Cardiac septum (tissue), 1 donor: ENCODE results near the gene ZNF655. TPM values are rescaled to one million over a fixed set of nuclear protein-coding genes. Genes with fewer than 3 reads are reported as not detected.
"Not testable (repeated sequence)": the region's sequence is repeated elsewhere in the genome, so short reads cannot be mapped to it uniquely, and the experiment has no call there.

ENCODE experiments used
- DNase-seq: peaks from one replicate; pipeline ENCODE4 v3.0.0-alpha.2; 2020; ENCODE audit warnings: low spot score
- intact Hi-C: fragments of 100-400 bp; cut with DNase I; formaldehyde crosslinking; loops from one replicate; pipeline ENCODE4 v1.14.0; 2022
- total RNA-seq: library from RNA; stranded (reverse); fragmentation: NEBNext Ultra II Directional; extraction: Animal tissue kit (Norgen Biotek cat#: 25700); gene quantifications from one replicate; pipeline ENCODE4 v1.2.1, GENCODE V29; 2021
- donor health status: DM: no; HTN: no; CAD: no.

ZNF655 gene
- total RNA-seq, 1 donor from 2014 or later, result 42.1 TPM

DNA sequence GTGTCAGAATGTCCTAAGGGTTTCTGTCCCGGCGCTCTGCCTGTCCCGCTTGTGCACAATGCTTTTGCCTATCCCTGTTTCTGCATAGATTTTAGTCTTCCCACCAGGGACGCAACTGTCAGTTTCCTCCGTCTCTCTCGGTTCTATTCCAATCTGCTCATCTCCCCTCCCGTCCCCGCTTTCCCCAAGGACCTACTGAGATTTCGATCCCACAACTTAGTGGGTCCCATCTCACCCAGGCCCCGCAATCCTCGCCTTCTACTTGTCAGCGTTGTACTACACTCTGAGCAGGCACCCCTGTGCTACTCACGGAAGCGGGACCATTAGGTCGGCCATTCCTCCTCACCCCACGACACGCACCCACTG, 519 bp upstream of the ZNF655 start:
- DNase-seq, result no peak
- intact Hi-C loops, result loop anchor here (5.0 kb wide), 1 partner anchor 59 kb away; the partner anchor contains the start of gene ZSCAN25

DNA sequence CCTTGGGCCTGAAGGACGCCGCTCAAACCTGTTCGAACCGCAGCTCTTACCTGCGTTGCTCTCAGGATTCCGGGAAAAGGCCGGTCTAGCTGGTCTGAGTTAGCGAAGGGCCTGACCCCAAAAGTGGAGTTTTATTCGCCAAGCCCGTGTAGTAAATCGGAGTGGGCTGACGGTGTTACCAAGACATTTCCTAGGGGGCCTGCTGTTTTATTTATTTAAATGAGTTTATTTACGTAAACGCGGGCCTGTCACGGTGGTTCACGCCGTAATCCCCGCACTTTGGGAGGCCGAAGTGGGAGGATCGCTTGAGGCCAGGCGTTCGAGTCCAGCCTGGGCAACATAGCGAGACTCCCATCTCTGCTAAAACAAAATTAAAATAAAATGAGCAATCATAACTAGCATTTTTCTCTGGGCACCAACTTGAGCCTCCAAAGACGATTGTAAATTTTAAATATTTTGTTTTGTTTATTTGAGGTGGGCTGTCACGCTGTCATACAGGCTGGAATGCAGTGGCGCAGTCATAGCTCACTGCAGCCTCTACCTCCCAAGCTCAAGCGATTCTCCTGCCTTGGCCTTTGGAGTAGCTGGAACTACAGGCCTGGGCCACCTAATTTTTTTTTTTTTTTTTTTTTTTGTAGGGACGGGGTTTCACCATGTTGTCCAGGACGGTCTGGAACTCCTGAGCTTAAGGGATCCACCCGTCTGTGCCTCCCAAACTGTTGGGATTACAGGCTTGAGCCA, 903 bp downstream of the ZNF655 start:
- no peak for DNase-seq
- intact Hi-C loops, result loop anchor here (5.0 kb wide), 1 partner anchor 58 kb away; the partner anchor contains the start of gene ZSCAN25

- intact Hi-C loops, result no loop called here
- DNase-seq, result no peak
Observed at GRCh38 chr7:99560834-99561736, 2.6 kb downstream of the ZNF655 start.

- DNase-seq, result no peak
- intact Hi-C loops, result no loop called here
Observed at GRCh38 chr7:99561737-99562051, 3.3 kb downstream of the ZNF655 start.

- no peak for DNase-seq
- intact Hi-C loops, result no loop called here
Observed at GRCh38 chr7:99562114-99562784, 3.8 kb downstream of the ZNF655 start.

- no peak for DNase-seq
- intact Hi-C loops, result no loop called here
Observed at GRCh38 chr7:99562832-99563231, 4.4 kb downstream of the ZNF655 start.

DNA sequence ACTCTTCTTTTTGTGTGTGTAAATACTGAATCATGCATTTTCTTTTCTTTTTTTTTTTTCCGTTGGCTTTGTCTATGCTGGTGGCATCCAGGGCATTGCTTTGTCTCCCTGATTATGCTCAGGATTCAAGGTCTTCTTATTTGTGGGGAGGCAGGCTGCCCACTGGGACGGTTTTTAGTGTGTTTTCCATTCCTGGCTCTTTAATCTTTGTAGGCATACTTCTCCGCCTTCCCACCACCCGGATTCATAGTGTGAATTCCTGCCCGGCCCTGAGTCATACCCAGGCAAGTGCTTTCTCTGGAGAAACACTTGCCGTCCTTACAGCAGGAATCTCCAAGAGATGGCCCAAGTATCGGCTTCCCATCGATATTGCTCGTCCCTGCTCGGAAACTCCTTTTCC, 5.2 kb downstream of the ZNF655 start:
- no peak for DNase-seq
- intact Hi-C loops, result no loop called here

DNA sequence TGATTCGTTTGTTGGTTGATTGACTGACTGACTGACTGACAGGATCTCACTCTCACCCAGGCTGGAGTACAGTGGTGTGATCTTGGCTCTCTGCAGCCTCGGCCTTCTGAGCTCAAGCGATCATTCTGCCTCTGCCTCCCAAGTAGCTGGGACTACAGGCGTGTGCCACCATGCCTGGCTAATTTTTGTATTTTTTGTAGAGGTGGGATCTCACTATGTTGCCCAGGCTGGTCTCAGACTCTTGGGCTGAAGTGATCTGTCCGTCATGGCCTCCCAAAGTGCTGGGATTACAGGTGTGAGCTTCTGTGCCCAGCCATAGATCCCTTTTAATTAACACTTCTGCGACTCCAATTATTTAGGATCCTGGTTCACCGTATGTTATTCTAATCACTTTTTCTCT, 10.3 kb downstream of the ZNF655 start:
- intact Hi-C loops, DNase-seq: not testable (repeated sequence)

DNA sequence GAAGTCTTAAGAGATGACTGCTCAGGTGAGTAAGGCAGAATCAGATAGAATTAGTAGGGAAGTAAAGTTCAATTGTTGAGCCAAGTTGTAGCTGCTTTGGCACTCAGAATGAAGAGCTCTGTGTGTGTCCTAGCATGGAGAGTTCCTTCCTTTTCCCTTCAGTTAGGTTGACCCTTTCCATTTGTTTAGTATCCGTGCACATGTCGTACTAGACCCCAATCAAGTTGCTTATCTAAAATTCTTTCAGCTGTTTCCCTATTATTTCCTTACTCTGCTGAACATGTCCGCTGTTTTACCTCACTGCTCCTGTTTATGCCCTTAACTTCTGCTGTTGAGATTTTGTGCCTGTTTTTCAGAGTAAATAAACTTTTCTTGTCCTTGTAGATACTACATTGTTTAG, 13.3 kb downstream of the ZNF655 start:
- no peak for DNase-seq
- intact Hi-C loops, result no loop called here

DNA sequence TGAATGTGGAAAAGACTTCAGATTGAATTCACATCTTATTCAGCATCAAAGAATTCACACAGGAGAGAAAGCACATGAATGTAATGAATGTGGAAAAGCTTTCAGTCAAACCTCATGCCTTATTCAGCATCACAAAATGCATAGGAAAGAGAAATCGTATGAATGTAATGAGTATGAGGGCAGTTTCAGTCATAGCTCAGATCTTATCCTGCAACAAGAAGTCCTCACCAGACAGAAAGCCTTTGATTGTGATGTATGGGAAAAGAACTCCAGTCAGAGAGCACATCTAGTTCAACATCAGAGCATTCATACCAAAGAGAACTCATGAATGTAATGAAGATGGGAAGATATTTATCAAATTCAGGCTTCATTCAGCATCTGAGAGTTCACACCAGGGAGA, 14.8 kb downstream of the ZNF655 start:
- intact Hi-C loops, result no loop called here
- no peak for DNase-seq

GRCh38 chr7:99576251-99576650, 17.8 kb downstream of the ZNF655 start:
- intact Hi-C loops, result no loop called here
- no peak for DNase-seq

DNA sequence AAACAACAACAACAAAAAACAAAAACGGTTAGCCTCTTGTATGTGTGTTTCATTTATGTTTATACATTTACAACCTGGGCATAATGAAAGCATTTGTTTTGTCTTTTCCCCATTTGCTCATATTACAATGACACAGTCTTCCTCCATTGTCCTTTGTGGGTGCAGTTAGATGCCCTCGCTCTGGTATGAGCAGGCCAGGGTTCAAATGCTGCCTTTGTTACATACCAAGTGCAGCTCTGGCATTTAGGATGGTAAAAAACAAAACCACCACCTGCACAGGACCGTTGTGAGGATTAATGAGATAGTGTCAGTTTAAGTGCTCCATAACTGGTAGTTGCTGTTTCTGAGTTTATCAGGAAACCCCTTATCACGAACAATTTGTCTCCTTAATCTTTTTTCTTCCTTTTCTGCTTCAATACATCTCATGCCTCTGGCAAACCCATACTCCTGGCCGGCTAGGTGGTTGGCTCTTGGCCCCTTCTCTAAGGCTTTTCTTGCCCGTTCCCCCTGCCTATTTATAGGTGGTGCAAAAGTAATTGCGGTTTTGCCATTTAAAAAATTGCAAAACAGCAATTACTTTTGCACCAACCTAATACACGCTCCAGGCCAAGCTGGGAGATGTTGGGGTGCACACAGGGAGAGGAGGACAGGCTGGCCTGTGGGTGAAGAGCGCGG, 21.0 kb downstream of the ZNF655 start:
- intact Hi-C loops, result no loop called here
- no peak for DNase-seq

- intact Hi-C loops, result no loop called here
Observed at GRCh38 chr7:99579956-99580777, 21.7 kb downstream of the ZNF655 start.

DNA sequence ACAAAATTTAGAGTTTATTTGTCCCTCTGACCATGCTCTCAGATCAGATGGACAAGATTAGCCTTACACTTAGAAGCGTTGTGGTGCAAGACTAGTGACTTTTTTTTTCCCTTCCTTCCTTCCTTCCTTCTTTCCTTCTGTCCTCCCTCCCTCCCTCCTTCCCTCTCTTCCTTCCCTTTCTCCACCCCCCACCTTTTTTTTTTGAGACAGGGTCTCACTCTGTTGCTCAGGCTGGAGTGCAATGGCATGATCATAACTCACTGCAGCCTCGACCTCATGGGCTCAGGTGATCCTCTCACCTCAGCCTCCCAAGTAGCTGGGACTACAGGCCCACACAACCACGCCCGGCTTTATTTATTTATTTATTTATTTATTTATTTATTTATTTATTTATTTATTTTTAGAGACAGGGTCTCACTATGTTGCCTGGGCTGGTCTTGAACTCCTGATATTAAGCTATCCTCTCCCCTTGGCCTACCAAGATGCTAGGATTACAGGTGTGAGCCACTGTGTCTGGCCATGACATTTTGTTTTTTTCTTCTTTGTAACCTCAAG, 22.4 kb downstream of the ZNF655 start:
- intact Hi-C loops, DNase-seq: not testable (repeated sequence)

More at GRCh38 chr7:99579956-99580777, 21.7 kb downstream of the ZNF655 start:
- DNase-seq, result no peak

- intact Hi-C loops, result no loop called here
- DNase-seq, result no peak
Observed at GRCh38 chr7:99588868-99589267, 30.4 kb downstream of the ZNF655 start.

GRCh38 chr7:99594948-99595745, 36.7 kb downstream of the ZNF655 start:
- intact Hi-C loops, result no loop called here
- DNase-seq, result no peak

DNA sequence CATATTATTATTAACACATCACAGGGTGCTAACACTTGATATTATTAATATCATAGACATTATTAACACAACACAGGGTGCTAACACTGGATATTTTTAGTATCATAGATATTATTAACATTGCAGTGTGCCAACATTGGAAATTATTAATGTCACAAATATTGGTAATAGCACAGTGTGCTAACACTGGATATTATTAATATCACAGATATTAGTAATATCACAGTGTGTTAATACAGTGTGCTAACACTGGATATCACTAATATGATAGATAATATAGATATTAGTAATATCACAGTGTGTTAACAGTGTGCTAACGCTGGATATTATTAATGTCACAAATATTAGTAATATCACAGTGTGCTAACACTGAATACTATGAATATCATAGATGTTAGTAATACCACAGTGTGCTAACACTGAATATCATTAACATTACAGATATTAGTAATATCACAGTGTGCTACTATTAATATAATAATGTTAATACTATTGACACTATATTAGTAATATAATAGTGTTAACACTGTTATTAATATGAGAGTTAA, 38.0 kb downstream of the ZNF655 start:
- DNase-seq, result no peak
- intact Hi-C loops, result no loop called here
